HG03432 (cell line): ENCODE results near the gene HOXB8.

ENCODE experiments used
- ATAC-seq: cut with Tn5 transposase; IDR thresholded peaks from one replicate; pipeline ENCODE4 v1.9.1; 2021; ENCODE audit warnings: mild to moderate bottlenecking, moderate library complexity; ENCODE audit not compliant: unreplicated experiment

Gene HOXB8

DNA sequence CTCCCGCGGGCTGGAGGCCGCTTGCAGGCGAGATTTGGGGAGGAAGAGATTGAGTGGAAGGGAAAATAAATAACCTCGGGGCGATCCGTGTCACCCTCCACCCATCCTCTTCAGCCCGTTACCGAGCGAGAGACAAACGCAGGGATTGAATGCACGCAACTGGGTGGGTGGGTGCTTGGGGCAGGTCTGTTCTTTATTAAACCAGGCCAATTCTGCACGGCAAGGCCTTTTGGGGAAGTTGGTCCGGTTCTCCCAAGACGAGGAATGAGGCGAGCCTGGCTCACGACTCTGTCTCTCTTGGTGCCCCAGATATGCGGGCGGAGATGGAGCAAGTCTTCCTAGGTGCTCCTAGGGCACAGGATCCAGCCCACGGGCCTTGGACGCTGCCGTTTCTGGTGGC, 3.9 kb downstream of the HOXB8 start:
- ATAC-seq, result no peak

DNA sequence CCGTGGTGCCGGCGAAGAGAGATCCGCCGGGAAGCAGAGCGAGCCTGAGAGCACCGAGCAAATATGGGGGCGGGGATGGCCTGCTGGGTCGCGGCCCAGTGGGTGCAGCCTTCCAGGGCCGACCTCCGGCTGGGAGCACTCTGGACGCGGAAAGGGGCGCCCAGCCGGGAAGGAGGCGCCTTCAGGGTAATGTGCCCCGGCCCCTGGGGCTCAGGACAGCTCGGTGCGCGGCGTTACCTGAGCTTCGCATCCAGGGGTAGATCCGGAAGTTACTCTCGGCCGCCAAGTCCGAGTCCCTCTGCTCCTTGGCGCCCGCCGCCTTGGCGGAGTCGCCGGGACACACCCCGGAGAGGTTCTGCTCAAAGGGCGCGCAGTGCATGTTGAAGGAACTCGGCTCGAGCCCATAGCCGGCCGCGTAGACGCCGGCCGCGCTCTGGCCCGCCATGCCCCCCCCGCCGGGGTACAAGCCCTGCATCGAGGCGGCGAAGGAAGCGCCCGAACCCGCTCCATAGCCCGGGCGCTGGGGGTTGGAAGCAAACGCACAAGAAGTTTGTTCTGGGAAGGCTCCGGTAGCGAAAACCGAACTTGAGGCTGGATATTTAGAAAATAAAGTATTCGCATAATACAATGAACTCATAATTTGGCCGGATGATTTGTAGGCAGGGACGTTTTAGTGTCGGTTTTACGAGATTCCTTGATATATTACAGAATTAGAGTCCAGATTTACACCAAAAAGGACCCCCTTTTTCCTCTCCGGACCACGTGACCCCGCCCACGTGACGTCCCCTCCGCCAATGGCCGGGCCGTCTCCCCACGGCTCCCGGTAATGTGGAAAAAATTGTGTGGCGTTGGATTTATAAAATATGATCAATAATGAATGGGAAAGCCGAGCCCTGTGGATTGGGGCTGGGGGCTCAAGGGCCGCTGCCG, 4.5 kb downstream of the HOXB8 start, which contains the start of gene HOXB7:
Gene HOXB7, minus strand, starts transcription at position 736 of the 930 bp plus-strand sequence. Its CDS starts 99 bp downstream, at position 637.
- ATAC-seq, result no peak

DNA sequence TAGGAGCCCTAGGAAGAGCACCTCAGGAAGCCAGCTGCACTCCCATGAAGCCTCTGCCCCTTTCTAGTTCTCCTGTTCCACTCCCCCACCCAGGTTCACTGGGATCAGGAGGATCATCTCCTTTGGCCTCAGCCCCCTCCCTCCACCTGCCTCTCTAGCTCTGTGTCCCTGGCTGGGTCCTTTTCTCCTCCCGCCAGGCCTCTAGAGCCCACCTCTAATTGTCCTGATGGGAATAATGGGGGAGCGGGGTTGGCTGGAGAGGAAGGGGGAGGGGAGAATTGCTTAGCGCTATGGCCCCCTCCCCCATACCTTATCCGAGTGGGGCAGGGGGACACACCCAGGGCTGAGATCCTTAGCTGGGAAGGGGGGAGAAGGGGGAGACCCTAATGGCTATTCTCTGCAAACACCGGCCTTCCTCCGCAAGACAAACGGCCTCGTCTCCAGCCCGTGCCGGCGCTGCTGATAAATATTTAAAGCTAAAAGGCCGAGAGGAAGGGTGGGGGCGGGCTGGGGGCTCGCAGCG, 5.3 kb downstream of the HOXB8 start:
- ATAC-seq, result no peak

DNA sequence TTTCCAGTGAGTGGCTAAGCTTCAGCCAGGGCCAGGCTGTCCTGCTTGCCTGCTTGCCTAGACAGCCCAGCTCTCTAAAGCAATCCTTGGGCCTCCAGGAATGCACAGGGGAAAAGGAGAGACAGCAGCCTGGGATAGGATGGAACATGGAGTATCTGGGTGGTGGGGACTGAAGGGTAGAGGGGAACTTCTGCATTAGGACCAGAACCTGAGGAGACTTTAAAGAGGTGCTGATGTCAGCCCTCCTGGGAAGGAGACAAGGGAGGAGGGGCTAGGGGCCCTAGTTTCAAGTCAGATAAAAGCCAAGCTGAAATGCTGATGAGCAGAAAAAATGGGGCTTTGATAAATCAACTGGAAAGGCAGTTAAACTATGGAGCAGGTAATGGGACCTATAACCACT, 6.1 kb downstream of the HOXB8 start:
- ATAC-seq, result no peak

DNA sequence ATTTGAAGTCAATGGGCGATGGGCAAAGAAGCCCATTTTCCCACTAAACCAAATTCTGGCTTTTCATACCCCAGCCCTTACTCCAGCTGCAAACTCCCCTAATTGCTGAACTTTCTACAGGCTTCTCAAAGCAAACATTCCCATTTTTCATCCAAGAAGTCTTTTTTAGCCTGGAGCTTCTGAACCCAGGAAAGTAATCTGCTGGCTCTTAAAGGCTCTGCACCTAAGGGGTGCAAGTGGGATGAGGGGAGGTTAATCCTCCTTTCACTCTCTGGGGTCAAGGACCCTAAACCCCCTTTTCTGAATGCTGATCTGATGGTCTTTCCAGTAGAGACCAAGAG, 6.6 kb downstream of the HOXB8 start:
- ATAC-seq, result no peak

DNA sequence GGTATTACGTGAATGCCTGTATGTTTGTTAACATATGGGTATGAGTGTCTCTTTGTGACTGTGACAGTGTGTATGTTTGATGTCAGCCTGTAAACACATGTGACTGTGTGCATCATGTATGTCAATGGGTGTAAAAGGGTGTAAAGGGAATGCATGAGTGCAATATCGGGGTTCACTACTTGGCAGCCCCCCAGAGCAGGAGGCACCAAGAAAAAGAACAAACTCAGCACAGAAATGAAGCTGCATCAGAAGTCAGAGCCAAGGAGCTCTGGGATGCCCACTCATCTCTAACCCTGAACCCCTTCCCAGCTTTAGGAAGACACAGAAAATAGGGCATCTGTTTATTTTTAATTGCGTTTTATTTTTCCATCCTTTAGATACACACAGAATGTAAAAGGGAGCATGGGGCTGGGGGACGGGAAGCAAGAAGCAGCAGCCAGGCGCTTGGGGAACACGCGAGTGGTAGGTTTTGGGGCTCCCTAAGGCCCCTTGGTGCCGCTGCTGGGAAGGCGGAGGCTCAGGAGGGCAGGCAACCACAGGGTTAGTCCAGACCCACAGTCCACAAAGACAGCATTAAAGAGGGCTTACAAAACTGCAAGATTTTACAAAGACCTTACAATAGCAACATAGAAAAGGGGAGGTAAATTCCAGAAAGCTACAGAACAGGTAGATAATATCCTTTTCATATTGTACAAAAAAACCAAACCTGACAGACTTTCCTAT, 8.0 kb downstream of the HOXB8 start:
- ATAC-seq, result no peak

DNA sequence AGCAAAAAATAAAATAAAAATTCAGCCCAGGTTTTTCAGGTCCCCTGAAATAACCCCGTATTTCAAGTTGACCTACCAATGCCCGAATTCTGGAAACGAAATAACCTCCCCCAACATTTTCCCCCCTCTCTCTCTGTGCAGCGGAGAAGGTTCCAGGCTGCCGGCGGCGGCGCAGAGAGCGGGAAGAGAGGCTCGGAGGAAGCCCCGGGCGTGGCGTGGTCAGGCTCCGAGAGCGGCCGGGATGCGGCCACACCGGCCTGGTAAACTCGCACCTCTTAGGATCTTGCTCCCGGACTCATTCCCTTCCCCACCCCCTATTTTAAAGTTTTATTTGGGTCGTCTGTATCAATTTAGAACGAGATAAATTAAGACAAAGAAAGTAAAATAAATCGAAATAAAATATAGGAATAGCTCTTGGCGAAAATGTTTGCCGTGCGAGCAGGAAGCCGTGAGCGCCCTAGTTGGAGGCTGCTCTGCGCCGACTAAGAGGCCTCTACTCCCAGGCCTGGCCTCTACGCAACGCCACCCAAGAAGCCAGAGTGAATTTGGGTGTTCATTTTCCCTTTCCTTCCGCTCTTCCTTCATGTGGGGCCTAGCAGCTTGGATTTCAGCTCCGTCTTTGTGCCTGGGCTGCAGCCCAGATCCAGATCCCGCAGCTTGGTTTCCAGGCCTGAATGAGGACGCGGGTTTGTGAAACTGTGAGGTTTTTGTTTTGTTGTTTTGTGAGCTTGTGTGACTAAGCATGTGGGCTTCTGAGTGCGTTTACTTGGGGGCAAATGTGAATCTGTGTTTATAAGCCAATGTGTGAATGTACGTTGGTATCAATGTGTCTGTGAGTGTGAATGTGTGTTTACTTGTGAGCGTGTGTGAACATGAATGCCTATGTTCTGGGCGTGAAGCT, 8.9 kb downstream of the HOXB8 start:
- no peak for ATAC-seq

DNA sequence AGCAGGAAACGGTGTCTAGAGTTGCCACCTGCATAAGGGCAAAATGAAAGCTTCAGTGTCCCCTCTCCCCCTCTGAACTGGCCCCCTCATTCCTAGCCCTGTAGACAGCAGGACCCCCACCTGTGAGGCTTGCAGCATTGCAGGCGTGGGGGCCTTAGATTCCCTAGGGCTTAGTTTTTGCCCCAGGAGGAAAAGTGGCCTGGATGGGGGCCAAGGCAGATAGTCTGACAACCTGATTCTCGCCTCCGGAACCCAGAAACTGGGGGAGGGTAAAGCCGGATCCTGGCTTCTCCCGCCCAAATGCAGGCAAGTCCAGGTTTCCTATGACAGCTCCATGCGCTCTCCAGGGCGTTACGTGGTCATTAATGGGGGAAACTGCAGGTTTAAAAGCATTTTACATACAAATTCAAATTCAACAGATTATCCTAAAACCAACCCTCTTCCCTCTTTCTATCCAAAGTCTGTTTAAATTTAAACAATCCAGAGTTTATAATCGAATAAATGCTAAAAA, 9.6 kb downstream of the HOXB8 start:
- no peak for ATAC-seq

DNA sequence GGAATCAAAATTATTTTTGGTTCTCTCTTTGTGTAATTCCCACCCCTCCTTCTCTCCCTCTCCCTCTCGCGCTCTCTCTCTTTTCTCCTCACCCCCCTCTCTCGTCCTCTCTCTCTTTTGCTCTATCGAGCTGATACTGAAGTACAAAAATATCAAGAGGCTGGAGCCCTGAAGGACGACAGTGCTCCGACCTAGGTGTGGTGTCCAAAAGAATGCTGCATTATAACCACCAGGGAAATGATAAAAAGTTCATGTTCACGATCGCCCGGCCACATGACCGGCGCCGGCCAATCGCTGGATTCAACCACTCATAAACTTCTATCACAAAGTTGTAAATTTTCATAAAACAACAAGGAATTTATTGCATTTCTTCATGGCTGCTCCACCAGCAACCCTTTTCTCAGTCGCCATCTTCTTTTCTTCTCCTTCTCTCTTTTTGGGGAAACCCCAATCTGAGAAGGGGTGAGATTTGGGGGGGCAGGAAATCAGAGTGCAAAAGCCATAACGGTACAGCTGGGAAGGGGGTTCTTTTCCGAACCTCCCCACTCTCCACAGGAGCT, 10.2 kb downstream of the HOXB8 start, which contains the start of gene HOXB6:
Gene HOXB6, minus strand, starts transcription at position 217 of the 560 bp plus-strand sequence. CDS start 6,836 bp downstream, outside the sequence.
- no peak for ATAC-seq

DNA sequence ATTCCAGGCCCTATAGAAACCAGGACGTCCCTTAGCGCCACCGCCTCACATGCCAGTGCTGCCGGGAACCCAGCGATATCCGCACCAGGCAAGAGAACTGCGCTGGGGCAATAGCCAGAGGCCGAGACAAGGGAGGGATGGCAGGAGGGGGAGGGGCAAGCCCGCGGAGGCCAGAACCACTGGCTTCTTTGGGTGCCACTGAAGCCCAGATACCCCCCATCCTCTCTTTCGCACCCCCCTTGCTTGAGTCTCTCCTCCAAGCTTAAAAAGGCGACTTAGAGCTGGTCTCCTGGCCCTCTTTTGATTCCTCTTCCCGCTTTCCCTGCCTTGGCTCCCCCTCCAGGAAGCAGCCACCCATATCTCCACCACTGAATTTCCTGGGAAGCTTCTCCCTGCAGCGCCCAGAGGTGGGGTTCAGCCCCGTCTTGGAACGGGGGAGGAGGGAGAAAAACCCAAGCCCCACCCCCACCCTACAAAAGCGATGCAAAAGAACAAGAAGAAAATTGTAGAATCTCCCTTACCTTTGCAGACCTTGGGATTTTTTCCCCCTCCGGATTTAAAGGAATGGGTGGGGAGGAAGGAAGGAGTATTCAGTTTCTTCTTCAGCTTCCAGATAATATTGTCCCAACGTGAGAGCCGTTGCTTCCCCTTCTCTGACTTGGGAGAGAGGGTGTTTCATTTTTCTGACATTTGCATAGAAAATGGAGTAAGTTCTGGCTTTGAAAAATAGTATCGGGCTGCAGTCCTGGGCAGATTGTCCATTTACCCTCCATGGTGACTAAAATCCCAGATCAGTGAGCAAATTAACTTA, 10.9 kb downstream of the HOXB8 start:
- ATAC-seq, result no peak

DNA sequence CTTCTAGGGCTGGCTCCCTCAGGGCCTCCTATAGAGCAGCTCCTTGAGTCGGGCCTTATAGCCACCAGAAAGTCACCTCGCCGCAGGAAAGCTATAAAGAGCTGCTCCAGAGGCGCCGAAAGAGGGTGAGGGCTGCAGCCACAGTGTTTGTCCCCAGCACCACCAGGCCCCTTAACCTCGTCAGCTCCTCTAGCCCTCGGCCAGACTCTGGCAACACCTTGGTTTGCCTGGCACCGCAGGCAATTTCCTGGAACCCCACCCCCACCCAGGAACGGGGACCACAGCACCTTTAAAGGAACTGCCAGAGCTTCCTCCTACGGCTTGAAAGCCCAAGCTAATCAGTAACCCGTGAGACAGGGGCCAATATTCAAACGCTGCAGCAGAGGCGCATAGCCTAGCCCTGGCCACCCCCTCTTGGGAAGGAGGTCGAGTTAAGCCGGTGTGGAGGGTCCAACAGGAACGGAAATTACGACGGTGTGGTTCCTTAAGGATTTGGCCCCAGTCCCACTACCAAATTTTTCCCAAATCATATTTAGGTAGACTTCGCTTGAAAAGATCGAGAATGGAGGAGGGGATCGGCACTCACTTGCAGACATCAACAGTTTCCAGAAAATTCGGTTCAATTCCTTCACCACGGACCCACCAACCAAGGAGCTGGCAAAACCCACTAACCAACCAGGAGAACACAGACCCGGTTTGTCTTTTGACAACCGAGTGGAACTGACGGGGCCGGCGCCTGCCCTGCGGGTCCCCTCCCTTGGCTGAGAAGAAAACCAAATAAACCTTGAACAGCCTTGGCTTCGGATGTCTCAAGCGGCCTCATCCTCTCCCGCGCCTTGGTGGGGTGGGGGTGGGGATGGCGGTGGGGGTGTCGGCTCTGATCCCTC, 13.3 kb downstream of the HOXB8 start:
- no peak for ATAC-seq

DNA sequence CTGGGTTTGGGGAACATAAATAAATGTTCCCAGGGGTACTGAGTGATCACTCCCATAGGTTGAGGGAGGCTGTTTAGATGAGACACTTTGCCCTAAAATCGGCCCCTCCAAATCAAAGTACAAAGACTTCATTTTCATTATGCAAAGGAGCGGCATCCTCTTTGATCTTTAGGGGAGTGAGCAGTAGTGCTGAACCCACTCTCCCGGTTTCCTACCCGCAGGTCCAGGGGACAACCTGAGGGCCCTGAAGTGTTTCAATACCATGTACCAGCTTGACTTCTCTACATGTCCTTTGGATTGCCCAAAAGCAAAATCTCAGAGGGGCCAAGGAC, 13.9 kb downstream of the HOXB8 start:
- no peak for ATAC-seq

DNA sequence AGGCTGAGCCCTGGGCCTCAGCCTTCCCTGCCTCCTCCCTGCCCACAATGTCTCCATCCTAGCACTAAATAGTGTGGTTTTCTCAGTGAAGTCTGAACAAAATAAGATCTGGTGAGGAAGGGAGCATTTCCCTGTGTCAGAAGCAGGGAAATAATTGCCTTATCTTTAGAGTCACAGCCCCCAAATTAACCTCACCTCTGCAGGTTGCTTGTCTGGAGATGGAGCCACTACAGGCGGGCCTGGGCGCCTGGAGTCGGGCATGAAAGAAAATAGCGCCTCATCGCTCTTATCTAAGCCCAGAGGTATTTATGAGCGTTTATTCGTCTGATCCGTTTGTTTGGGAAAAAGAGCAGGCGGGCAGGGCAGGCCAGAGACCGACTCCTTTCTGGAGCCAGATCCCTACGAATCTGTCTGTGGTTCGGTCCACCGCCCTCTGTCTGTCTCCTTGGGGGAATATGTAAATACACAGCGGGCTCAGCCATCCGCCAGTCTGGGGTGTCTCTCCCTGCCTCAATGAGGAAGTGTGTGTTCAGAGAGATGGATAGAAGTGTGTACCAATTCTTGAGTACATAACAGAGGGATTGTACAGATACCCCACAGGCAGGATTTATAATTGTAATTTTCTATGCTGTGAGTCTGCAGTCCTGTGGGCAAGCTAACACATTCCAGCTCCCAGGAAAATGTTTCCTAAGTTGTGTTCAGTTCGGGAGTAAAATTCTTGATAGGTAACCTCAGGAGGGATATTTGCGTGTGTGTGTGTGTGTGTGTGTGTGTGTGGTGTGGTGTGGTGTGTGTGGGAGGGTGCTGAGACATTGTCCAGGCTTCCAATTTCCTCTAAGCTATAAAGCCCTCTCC, 14.6 kb downstream of the HOXB8 start:
- no peak for ATAC-seq

DNA sequence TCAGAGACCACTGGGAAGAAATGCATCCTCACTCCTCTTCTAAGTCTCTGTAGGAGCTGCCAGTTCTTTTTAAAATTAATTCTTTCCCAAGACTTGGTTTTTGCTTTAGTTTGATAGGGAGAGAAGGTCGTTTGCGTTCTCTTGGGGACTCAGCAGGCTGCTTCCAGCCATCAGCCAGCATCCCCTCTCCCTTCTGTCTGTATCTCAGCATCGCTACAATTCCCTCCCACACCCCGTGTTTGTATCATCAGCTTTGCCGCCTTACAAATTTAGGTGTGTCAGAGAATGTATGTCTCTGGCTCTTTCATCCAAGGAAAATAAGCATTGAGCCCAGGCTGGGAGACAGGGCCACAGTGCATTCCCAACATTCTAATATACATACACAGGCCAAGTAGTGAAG, 15.7 kb downstream of the HOXB8 start:
- ATAC-seq, result no peak

DNA sequence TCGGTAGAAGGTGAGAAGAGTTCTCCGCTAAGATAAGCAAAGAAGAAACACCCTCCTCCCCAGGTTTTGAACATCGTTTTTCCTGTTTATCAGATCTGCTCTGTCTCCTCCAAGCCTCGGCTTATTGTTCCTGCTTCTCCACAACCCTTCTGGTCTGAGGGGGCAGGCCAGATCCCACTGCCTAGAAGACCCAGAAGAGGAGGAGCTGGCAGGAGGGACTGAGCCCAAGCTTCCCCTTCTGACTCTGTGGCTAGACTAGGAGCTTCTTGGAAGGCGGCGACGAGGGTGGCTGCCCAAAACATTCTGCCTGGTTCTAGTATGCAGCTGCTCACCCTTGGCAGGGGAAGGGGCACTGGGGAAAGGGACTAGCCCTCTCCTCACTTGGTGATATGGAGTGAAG, 16.4 kb downstream of the HOXB8 start:
- no peak for ATAC-seq

DNA sequence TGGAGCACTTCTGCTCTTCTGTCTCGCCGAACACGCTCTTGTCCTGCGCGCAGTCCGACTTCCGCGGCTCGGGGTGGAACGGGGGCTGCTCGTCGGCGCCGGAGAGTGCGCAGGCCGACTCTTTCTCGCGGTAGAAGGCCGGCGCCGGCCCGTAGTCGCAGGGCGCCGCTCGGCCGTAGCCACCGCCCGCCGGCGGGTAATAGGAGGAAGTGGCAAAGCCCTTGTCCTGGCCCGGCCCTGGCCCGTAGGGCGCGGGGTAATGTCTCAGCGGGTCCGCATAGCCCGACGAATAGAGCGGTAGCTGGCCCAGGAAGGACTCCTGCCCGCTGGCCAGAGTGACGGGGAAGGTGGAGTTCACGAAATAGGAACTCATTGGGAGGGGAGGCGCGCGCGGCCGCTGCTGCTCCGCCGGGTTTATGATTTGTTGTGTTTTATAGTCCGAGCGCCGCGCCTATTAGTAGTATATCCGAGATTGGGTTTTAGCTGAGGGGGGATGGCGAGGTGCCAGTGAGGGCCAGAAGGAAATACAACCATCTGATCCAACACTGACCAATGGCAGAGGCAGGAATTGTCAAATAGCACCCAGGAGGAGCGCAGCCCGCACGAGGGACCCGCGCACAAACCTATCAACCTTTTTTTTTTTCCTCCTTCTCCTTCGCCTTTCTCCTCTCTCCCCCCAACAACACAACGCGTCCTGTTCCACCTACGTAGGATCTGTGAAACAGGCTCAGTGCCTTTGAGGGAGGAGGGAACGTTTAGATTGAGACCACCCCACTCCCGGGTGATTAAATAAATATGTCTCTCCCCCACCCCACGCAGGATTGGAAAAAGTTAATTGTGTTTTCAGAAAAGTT, 17.1 kb downstream of the HOXB8 start:
- ATAC-seq, result peak; percentile 36

DNA sequence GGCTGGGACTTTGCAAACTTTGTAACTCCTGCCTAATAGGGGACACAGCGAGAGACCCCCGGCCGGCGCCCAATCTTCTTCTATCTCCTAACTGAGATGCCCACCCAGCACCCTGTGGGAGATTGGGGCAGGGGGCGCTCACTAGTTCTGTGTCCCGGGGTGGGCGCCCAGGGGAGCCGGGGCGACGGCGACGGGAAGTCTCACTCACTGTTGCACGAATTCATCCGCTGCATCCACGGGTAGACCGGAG, 17.6 kb downstream of the HOXB8 start:
- no peak for ATAC-seq
